Vagina (tissue), 2 donors: ENCODE data around the gene MEA1.

Experiments used
- POLR2A ChIP-seq, 2 donors: fragments of 450-650 bp; IDR thresholded peaks; one replicate each; pipeline ENCODE4 v1.6.1; 2017; ENCODE audit warnings: antibody characterized with exemption in 2 of 2, mild to moderate bottlenecking in 2 of 2, moderate library complexity in 2 of 2
- TF ChIP-seq, protein P1 (sequence below), 3 experiments: fragments of 450-650 bp in 2 of 3; fragments of 200-600 bp in 1 of 3; sonication (generic) in 1 of 3; IDR thresholded peaks; one replicate each; pipeline ENCODE4 v1.5.1; 2017 to 2019; ENCODE audit warnings: antibody characterized with exemption in 3 of 3, mild to moderate bottlenecking in 2 of 3, moderate library complexity in 2 of 3

DNA sequence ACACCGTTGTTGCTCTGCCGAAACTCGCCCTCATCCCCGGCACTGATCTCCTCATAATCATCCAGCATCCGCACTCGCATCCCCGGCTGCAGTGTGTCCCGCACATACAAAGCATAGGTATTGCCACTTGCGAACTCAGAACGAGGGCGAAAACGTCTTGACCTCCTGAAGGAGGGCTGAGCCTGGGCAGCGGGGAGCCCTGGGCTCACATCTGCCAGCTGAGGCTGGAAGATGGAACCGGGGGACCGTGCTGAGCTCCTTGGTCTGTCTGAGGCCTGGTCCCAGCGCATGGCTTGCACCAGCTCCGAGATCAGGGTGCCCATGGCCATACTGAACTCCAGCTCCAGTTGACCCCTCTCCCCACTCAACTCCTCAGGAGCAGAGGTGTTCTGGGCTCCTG is 37.2 kb upstream of the MEA1 start:
- TF ChIP-seq, protein P1, sequence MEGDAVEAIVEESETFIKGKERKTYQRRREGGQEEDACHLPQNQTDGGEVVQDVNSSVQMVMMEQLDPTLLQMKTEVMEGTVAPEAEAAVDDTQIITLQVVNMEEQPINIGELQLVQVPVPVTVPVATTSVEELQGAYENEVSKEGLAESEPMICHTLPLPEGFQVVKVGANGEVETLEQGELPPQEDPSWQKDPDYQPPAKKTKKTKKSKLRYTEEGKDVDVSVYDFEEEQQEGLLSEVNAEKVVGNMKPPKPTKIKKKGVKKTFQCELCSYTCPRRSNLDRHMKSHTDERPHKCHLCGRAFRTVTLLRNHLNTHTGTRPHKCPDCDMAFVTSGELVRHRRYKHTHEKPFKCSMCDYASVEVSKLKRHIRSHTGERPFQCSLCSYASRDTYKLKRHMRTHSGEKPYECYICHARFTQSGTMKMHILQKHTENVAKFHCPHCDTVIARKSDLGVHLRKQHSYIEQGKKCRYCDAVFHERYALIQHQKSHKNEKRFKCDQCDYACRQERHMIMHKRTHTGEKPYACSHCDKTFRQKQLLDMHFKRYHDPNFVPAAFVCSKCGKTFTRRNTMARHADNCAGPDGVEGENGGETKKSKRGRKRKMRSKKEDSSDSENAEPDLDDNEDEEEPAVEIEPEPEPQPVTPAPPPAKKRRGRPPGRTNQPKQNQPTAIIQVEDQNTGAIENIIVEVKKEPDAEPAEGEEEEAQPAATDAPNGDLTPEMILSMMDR (IDR thresholded peaks at IDR 0.05): no peak
- TF ChIP-seq POLR2A (IDR thresholded peaks at IDR 0.05): no peak
